ENCODE data around the gene GTF2E1.
"Not testable (repeated sequence)": the region's sequence is repeated elsewhere in the genome, so short reads cannot be mapped to it uniquely, and the experiment has no call there.

GTF2E1 gene

GRCh38 chr3:120710369-120710768 lies 32.2 kb upstream of the GTF2E1 start:
- CTCF ChIA-PET = interaction anchor here (0.8 kb wide), 1 partner anchor 74 kb away, joined by 3 read pairs; no protein-coding TSS in a partner anchor
- no peak for DNase-seq (ENCODE audit: extremely low spot score)
- TF ChIP-seq ELF4 (IDR thresholded peaks at IDR 0.05) = no peak
- TF ChIP-seq NFRKB (IDR thresholded peaks at IDR 0.05) = no peak
- no peak for TF ChIP-seq SP1 (IDR thresholded peaks at IDR 0.05)
- no peak for TF ChIP-seq LEF1 (IDR thresholded peaks at IDR 0.05; ENCODE audit: borderline replicate concordance)
- no peak for TF ChIP-seq ARNT (IDR thresholded peaks at IDR 0.05)
- no peak for TF ChIP-seq CTBP1 (IDR thresholded peaks at IDR 0.05; ENCODE audit: borderline replicate concordance)
- TF ChIP-seq PKNOX1 (IDR thresholded peaks at IDR 0.05) = no peak
- TF ChIP-seq HDGF (IDR thresholded peaks at IDR 0.05; ENCODE audit: borderline replicate concordance) = no peak
- no peak for TF ChIP-seq FOXK2 (IDR thresholded peaks at IDR 0.05)
- no peak for TF ChIP-seq SUZ12 (IDR thresholded peaks at IDR 0.05)
- TF ChIP-seq L3MBTL2 (conservative IDR thresholded peaks at IDR 0.05) = no peak
- TF ChIP-seq TARDBP (IDR thresholded peaks at IDR 0.05) = no peak
- TF ChIP-seq ZNF384 (IDR thresholded peaks at IDR 0.05) = no peak
- no peak for TF ChIP-seq BHLHE40 (IDR thresholded peaks at IDR 0.05; ENCODE audit: borderline replicate concordance)
- no peak for TF ChIP-seq FOXM1 (IDR thresholded peaks at IDR 0.05; ENCODE audit: borderline replicate concordance)
- no peak for TF ChIP-seq FOXA1 (IDR thresholded peaks at IDR 0.05)
- POLR2A ChIA-PET = no interaction called here

DNA sequence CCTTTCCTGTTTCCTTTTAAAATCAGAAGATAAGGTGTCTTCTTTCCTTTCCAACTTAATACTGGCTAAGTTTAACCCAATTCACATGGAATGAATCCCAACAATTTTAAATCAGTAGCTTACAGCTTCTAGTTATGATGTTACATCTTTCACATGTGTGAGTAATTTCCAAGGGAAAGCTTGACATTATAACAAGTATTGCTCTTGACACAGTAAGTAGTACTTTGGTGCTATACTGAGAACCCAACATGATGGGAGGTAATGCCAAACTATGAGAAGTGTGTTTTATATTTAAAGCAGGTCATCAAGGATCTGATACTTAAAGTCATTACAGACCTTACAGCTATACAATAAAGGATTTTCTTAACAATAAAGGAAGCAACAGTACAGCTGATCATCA lies 29.3 kb upstream of the GTF2E1 start:
- POLR2A ChIA-PET = no interaction called here
- TF ChIP-seq ZNF384 (IDR thresholded peaks at IDR 0.05) (no peak), ARNT (IDR thresholded peaks at IDR 0.05) (no peak), FOXK2 (IDR thresholded peaks at IDR 0.05) (no peak)
- CTCF ChIA-PET = no interaction called here
- no peak for DNase-seq (ENCODE audit: extremely low spot score)

DNA sequence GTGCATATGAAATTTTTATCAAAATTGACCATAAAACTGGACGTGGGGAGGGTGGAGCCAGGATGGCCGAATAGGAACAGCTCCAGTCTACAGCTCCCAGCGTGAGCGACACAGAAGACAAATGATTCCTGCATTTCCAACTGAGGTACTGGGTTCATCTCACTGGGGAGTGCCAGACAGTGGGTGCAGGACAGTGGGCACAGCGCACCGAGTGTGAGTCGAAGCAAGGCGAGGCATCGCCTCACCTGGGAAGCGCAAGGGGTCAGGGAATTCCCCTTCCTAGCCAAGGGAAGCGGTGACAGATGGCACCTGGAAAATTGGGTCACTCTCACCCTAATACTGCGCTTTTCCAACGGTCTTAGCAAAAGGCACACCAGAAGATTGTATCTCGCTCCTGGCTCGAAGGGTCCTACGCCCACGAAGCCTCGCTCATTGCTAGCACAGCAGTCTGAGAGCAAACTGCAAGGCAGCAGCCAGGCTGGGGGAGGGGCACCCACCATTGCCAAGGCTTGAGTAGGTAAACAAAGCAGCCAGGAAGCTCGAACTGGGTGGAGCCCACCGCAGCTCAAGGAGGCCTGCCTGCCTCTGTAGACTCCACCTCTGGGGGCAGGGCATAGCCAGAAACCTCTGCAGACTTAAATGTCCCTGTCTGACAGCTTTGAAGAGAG lies 23.2 kb upstream of the GTF2E1 start:
- POLR2A ChIA-PET; CTCF ChIA-PET; DNase-seq (ENCODE audit: extremely low spot score): not testable (repeated sequence)

- ChIA-PET POLR2A (no interaction called here), CTCF (no interaction called here)
- TF ChIP-seq FOXK2 (IDR thresholded peaks at IDR 0.05) (no peak), HDGF (IDR thresholded peaks at IDR 0.05; ENCODE audit: borderline replicate concordance) (no peak), ZNF384 (IDR thresholded peaks at IDR 0.05) (no peak), CTBP1 (IDR thresholded peaks at IDR 0.05; ENCODE audit: borderline replicate concordance) (no peak), FOXM1 (IDR thresholded peaks at IDR 0.05; ENCODE audit: borderline replicate concordance) (no peak)
- no peak for DNase-seq (ENCODE audit: extremely low spot score)
These were observed 15.8 kb upstream of the GTF2E1 start for GRCh38 chr3:120726791-120727190.

DNA sequence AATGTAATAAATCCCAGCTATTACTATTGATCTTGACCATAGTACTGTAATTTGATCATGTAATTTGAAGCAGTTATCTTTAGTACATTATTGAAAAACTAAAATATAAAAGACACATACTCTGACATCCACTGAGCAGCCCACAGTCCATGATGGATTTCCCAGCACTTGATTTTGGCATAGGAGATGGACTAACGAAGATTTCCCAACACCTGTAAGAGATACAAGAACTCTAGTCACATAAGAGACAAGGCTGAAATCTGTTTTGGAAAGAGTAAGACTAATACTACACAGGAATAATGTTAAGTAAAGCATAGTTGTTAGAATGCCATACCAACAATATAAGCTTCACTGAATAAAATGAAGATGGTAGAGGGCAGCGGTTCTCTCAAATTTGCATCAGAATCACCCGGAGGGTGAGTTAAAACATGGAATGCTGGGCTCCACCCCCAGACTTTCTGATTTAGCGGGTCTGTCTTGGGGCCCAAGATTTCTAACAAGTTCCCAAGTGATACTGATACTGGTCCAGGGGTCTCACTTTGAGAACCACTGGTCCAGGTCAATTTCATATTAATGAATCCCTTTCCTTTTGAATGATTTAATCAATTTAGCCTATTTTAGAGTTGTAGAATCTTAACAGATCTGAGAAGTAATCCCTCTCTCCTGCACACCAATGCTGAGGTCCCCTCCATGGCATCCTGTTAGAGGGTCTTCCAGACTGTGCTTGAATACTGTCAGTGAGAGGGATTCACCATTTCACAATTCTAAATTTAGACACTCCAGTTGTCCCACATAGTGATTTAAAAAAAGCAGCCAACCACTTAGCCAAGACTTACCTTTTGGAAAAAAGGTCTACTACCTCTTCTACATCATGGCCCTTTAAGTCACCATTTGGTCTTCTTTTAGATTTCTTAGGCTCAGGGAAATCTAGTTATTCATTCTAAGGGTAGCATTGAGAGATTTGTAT lies 11.7 kb upstream of the GTF2E1 start:
- ChIA-PET CTCF (no interaction called here), POLR2A (no interaction called here)
- no peak for DNase-seq (ENCODE audit: extremely low spot score)
- TF ChIP-seq FOXK2 (IDR thresholded peaks at IDR 0.05) (no peak), SUZ12 (IDR thresholded peaks at IDR 0.05) (no peak), CTBP1 (IDR thresholded peaks at IDR 0.05; ENCODE audit: borderline replicate concordance) (no peak), PKNOX1 (IDR thresholded peaks at IDR 0.05) (no peak), L3MBTL2 (conservative IDR thresholded peaks at IDR 0.05) (no peak), TARDBP (IDR thresholded peaks at IDR 0.05) (no peak), ZNF384 (IDR thresholded peaks at IDR 0.05) (no peak), ELF4 (IDR thresholded peaks at IDR 0.05) (no peak), ARNT (IDR thresholded peaks at IDR 0.05) (no peak), FOXM1 (IDR thresholded peaks at IDR 0.05; ENCODE audit: borderline replicate concordance) (no peak)

DNA sequence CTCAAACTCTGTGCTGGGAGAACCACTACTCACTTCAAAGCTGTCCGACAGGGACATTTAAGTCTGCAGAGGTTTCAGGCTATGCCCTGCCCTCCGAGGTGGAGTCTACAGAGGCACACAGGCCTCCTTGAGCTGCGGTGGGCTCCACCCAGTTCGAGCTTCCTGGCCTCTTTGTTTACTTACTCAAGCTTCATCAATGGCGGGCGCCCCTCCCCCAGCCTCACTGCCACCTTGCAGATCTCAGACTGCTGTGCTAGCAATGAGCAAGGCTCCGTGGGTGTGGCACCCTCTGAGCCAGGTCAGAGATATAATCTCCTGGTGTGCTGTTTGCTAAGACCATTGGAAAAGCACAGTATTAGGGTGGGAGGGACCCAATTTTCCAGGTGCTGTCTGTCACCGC lies 4.5 kb upstream of the GTF2E1 start:
- POLR2A ChIA-PET; CTCF ChIA-PET; DNase-seq (ENCODE audit: extremely low spot score): not testable (repeated sequence)

- ChIA-PET CTCF (interaction anchor here (0.6 to 1.6 kb wide), 2 partner anchors 16 to 324 kb away, joined by 3 to 4 read pairs; no protein-coding TSS in a partner anchor), POLR2A (no interaction called here)
- TF ChIP-seq L3MBTL2 (conservative IDR thresholded peaks at IDR 0.05) (no peak), SUZ12 (IDR thresholded peaks at IDR 0.05) (no peak), ELF4 (IDR thresholded peaks at IDR 0.05) (no peak), FOXA1 (IDR thresholded peaks at IDR 0.05) (no peak), FOXK2 (IDR thresholded peaks at IDR 0.05) (no peak), HDGF (IDR thresholded peaks at IDR 0.05; ENCODE audit: borderline replicate concordance) (no peak), SP1 (IDR thresholded peaks at IDR 0.05) (no peak), PKNOX1 (IDR thresholded peaks at IDR 0.05) (no peak), TARDBP (IDR thresholded peaks at IDR 0.05) (no peak), BHLHE40 (IDR thresholded peaks at IDR 0.05; ENCODE audit: borderline replicate concordance) (no peak), CTBP1 (IDR thresholded peaks at IDR 0.05; ENCODE audit: borderline replicate concordance) (no peak), LEF1 (IDR thresholded peaks at IDR 0.05; ENCODE audit: borderline replicate concordance) (no peak), ZNF384 (IDR thresholded peaks at IDR 0.05) (no peak), FOXM1 (IDR thresholded peaks at IDR 0.05; ENCODE audit: borderline replicate concordance) (no peak), NFRKB (IDR thresholded peaks at IDR 0.05) (no peak), ARNT (IDR thresholded peaks at IDR 0.05) (no peak)
- DNase-seq (ENCODE audit: extremely low spot score) = no peak
These were observed 1.2 kb upstream of the GTF2E1 start for GRCh38 chr3:120741320-120741719.
